GM10266 (cell line): ENCODE data around the gene STK24.

ENCODE experiments used
- DNase-seq: peaks from one replicate; pipeline ENCODE4 v3.0.0; 2012; ENCODE audit errors: extremely low spot score
- CTCF ChIP-seq: IDR thresholded peaks from 2 replicates; pipeline ENCODE4 v1.5.1; 2012; ENCODE audit warnings: mild to moderate bottlenecking, low read depth; ENCODE audit not compliant: control insufficient read depth, insufficient read depth; ENCODE audit errors: missing control alignments

The STK24 gene

GRCh38 chr13:98581381-98581780 lies 4.5 kb upstream of the STK24 start:
- TF ChIP-seq CTCF: no peak
- DNase-seq: no peak

GRCh38 chr13:98580420-98580819 lies 3.5 kb upstream of the STK24 start:
- no peak for TF ChIP-seq CTCF
- DNase-seq: no peak

- no peak for DNase-seq
These were observed 954 bp upstream of the STK24 start for GRCh38 chr13:98577836-98578285.

GRCh38 chr13:98576200-98576945 lies 534 bp downstream of the STK24 start:
- peak; percentile 67 for DNase-seq
- TF ChIP-seq CTCF: no peak

More at GRCh38 chr13:98577836-98578285, 954 bp upstream of the STK24 start:
- no peak for TF ChIP-seq CTCF

- no peak for DNase-seq
- TF ChIP-seq CTCF: no peak
These were observed 1.1 kb downstream of the STK24 start for GRCh38 chr13:98575904-98576199.

- no peak for DNase-seq
These were observed 1.7 kb downstream of the STK24 start for GRCh38 chr13:98575009-98575903.

More at GRCh38 chr13:98575009-98575903, 1.7 kb downstream of the STK24 start:
- TF ChIP-seq CTCF: no peak
